Activated CD4-positive, alpha-beta T cell treated with anti-CD3 and anti-CD28 coated beads, Interleukin-10, Interleukin-2, amounts not matched to agents 100 ng/mL and 50 ng/mL, durations not matched to agents 16 hours and 8 hours (primary cell): ENCODE measurements around the gene TM9SF2.

ENCODE experiments used
- DNase-seq: peaks from one replicate; pipeline ENCODE4 v3.0.0-alpha.2; 2020

Gene TM9SF2

GRCh38 chr13:99580500-99581268 is 79.4 kb downstream of the TM9SF2 start:
- DNase-seq = no peak

GRCh38 chr13:99582511-99582910 is 81.2 kb downstream of the TM9SF2 start:
- DNase-seq = no peak

GRCh38 chr13:99585609-99586008 is 84.3 kb downstream of the TM9SF2 start:
- DNase-seq = no peak

- DNase-seq = no peak
Measured at GRCh38 chr13:99587021-99587420, 85.7 kb downstream of the TM9SF2 start.

- no peak for DNase-seq
Measured at GRCh38 chr13:99587893-99588606, 86.8 kb downstream of the TM9SF2 start.

GRCh38 chr13:99589575-99589974 is 88.3 kb downstream of the TM9SF2 start:
- DNase-seq = no peak

GRCh38 chr13:99590519-99591011 is 89.3 kb downstream of the TM9SF2 start:
- no peak for DNase-seq

- no peak for DNase-seq
Measured at GRCh38 chr13:99596180-99596579, 94.9 kb downstream of the TM9SF2 start.

GRCh38 chr13:99600318-99600717 is 99.0 kb downstream of the TM9SF2 start:
- DNase-seq = no peak

GRCh38 chr13:99601535-99601934 is 100.3 kb downstream of the TM9SF2 start:
- no peak for DNase-seq

GRCh38 chr13:99604636-99605035 is 103.4 kb downstream of the TM9SF2 start:
- no peak for DNase-seq

GRCh38 chr13:99605420-99606323 is 104.4 kb downstream of the TM9SF2 start:
- peak; percentile 54 for DNase-seq

GRCh38 chr13:99606324-99607066 is 105.2 kb downstream of the TM9SF2 start, which contains the start of gene CLYBL:
Gene CLYBL (plus strand): TSS chr13:99606690.
- peak; percentile 93 for DNase-seq

- DNase-seq = no peak
Measured at GRCh38 chr13:99608345-99608744, 107.1 kb downstream of the TM9SF2 start.

GRCh38 chr13:99610702-99611289 is 109.5 kb downstream of the TM9SF2 start:
- DNase-seq = no peak
